HEK293T (cell line): ENCODE measurements around the gene ZC3H8.

Source experiments
- CTCF ChIA-PET: fragments of 350-600 bp; formaldehyde crosslinking; extraction: SDS; loops from one replicate; lab custom pipeline; 2021; ENCODE audit warnings: antibody characterized with exemption, inconsistent platforms; lab: Yijun Ruan, JAX
- POLR2A ChIA-PET: fragments of 350-600 bp; formaldehyde crosslinking; extraction: SDS; loops from one replicate; lab custom pipeline; 2020; ENCODE audit warnings: antibody characterized with exemption, inconsistent platforms; lab: Yijun Ruan, JAX
- DNase-seq: peaks from one replicate; pipeline ENCODE4 v3.0.0; 2012; ENCODE audit warnings: mixed read lengths; ENCODE audit errors: extremely low spot score
- ARNT ChIP-seq: fragments of 450-650 bp; IDR thresholded peaks from 2 replicates; pipeline ENCODE4 v1.6.1; 2017; ENCODE audit warnings: mild to moderate bottlenecking
- BHLHE40 ChIP-seq: fragments of 450-650 bp; IDR thresholded peaks from 2 replicates; pipeline ENCODE4 v1.6.1; 2016; ENCODE audit warnings: mild to moderate bottlenecking, moderate library complexity, borderline replicate concordance
- CTBP1 ChIP-seq: fragments of 450-650 bp; IDR thresholded peaks from 2 replicates; pipeline ENCODE4 v1.6.1; 2016; ENCODE audit warnings: borderline replicate concordance
- ELF4 ChIP-seq: fragments of 450-650 bp; IDR thresholded peaks from 2 replicates; pipeline ENCODE4 v1.6.1; 2017; ENCODE audit warnings: antibody characterized with exemption
- FOXK2 ChIP-seq: fragments of 450-650 bp; IDR thresholded peaks from 2 replicates; pipeline ENCODE4 v1.6.1; 2016; ENCODE audit warnings: mild to moderate bottlenecking
- HDGF ChIP-seq: fragments of 450-650 bp; IDR thresholded peaks from 2 replicates; pipeline ENCODE4 v1.6.1; 2017; ENCODE audit warnings: antibody characterized with exemption, borderline replicate concordance
- NFRKB ChIP-seq: fragments of 450-650 bp; IDR thresholded peaks from 2 replicates; pipeline ENCODE4 v1.6.1; 2016; ENCODE audit warnings: mild to moderate bottlenecking, moderate library complexity
- PKNOX1 ChIP-seq: fragments of 450-650 bp; IDR thresholded peaks from 2 replicates; pipeline ENCODE4 v1.6.1; 2016
- SP1 ChIP-seq: fragments of 450-650 bp; IDR thresholded peaks from 2 replicates; pipeline ENCODE4 v1.6.1; 2017
- SUZ12 ChIP-seq: fragments of 450-650 bp; IDR thresholded peaks from 2 replicates; pipeline ENCODE4 v1.6.1; 2016; ENCODE audit warnings: mild to moderate bottlenecking
- TARDBP ChIP-seq: fragments of 450-650 bp; IDR thresholded peaks from 2 replicates; pipeline ENCODE4 v1.6.1; 2016
- ZNF384 ChIP-seq: fragments of 450-650 bp; IDR thresholded peaks from 2 replicates; pipeline ENCODE4 v1.6.1; 2016

ZC3H8 gene

GRCh38 chr2:112162956-112163355, 91.9 kb downstream of the ZC3H8 start:
- ChIA-PET CTCF (interaction anchor here (0.6 kb wide), 1 partner anchor 73 kb away, joined by 3 read pairs; no protein-coding TSS in a partner anchor), POLR2A (interaction anchor here (1.2 to 1.5 kb wide), 2 partner anchors 12 to 422 kb away, joined by 3 to 4 read pairs; partner anchors contain the start of gene CHCHD5)
- DNase-seq: no peak

GRCh38 chr2:112162341-112162740, 92.5 kb downstream of the ZC3H8 start:
- CTCF ChIA-PET: no interaction called here
- POLR2A ChIA-PET: interaction anchor here (1.2 to 1.5 kb wide), 2 partner anchors 11 to 422 kb away, joined by 3 to 4 read pairs; partner anchors contain the start of gene CHCHD5
- DNase-seq: no peak
- TF ChIP-seq SUZ12 (no peak), NFRKB (no peak), HDGF (no peak), BHLHE40 (no peak), ELF4 (no peak), ARNT (no peak), TARDBP (no peak), FOXK2 (no peak)

More at GRCh38 chr2:112162956-112163355, 91.9 kb downstream of the ZC3H8 start:
- no peak for TF ChIP-seq SP1
- TF ChIP-seq CTBP1: no peak
- TF ChIP-seq ZNF384: no peak
- TF ChIP-seq NFRKB: no peak
- TF ChIP-seq PKNOX1: no peak
- no peak for TF ChIP-seq ARNT
- TF ChIP-seq FOXK2: no peak
